Measurements from ENCODE around the gene NEURL1B.
A peak's percentile ranks its signal among the peaks of the same experiment; 100 is the strongest.
"Not testable (repeated sequence)": the region's sequence is repeated elsewhere in the genome, so short reads cannot be mapped to it uniquely, and the experiment has no call there.

NEURL1B gene

DNA sequence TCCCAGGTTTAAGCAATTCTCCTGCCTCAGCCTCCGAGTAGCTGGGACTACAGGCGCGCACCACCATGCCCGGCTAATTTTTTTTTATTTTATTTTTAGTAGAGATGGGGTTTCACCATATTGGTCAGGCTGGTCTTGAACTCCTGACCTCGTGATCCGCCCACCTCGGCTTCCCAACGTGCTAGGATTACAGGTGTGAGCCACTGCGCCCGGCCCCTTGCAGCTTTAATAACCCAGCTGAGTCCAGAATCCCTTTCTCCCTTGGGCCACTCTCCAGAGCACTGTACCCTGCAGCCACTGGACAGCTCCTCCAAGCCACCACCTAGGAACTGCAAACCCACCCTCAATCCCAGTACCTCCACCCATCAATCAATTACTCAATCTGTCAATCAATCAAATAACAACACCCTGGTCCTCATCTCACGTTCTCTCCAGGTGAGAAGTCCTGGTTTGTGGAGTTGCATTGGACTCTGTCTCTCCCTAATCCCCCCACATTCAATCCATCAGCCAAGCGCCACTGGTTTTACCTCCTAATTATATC, 70.3 kb downstream of the NEURL1B start:
- not testable (repeated sequence) for DNase-seq (ENCODE audit: extremely low spot score)
- TF ChIP-seq, protein P1, sequence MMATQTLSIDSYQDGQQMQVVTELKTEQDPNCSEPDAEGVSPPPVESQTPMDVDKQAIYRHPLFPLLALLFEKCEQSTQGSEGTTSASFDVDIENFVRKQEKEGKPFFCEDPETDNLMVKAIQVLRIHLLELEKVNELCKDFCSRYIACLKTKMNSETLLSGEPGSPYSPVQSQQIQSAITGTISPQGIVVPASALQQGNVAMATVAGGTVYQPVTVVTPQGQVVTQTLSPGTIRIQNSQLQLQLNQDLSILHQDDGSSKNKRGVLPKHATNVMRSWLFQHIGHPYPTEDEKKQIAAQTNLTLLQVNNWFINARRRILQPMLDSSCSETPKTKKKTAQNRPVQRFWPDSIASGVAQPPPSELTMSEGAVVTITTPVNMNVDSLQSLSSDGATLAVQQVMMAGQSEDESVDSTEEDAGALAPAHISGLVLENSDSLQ (IDR thresholded peaks at IDR 0.05) = peak; percentile 88
- POLR2A ChIA-PET = interaction anchor here (0.6 to 1.4 kb wide), 2 partner anchors 60 to 206 kb away, joined by 5 to 6 read pairs; partner anchors contain the start of gene DUSP1
- CTCF ChIA-PET = interaction anchor here (0.6 to 5.9 kb wide), 6 partner anchors 13 to 1312 kb away, joined by 3 to 61 read pairs (median 3); partner anchors contain the start of gene ERGIC1

DNA sequence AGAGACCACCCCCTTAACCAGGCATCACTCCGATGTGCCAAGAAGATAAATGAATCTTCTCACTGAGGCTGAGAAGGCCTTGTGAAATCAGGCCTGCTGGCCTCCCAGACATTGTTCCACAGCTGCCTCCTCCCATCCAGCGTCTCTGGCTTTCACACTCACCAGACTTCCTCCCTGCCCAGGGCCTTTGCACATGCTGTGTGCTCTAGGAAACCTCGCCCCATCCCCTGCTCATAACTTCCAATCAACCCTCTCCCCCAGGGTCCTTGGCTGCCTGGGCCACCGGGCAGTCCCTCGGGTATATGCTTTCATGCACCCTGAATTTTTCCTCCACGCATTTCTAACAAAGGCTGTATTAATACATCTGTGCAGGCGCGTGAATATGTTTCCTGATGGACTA, 71.5 kb downstream of the NEURL1B start:
- POLR2A ChIA-PET = no interaction called here
- CTCF ChIA-PET = interaction anchor here (0.7 to 5.9 kb wide), 5 partner anchors 21 to 220 kb away, joined by 3 to 61 read pairs (median 4); partner anchors contain the start of gene DUSP1
- TF ChIP-seq SUZ12 (IDR thresholded peaks at IDR 0.05) = no peak
- TF ChIP-seq L3MBTL2 (conservative IDR thresholded peaks at IDR 0.05) = no peak
- TF ChIP-seq, protein P1 (IDR thresholded peaks at IDR 0.05) = no peak
- no peak for TF ChIP-seq CTBP1 (IDR thresholded peaks at IDR 0.05; ENCODE audit: borderline replicate concordance)
- TF ChIP-seq TARDBP (IDR thresholded peaks at IDR 0.05) = no peak
- no peak for TF ChIP-seq HDGF (IDR thresholded peaks at IDR 0.05; ENCODE audit: borderline replicate concordance)
- TF ChIP-seq NFRKB (IDR thresholded peaks at IDR 0.05) = no peak
- no peak for TF ChIP-seq FOXM1 (IDR thresholded peaks at IDR 0.05; ENCODE audit: borderline replicate concordance)
- no peak for TF ChIP-seq FOXA1 (IDR thresholded peaks at IDR 0.05)
- no peak for TF ChIP-seq ELF4 (IDR thresholded peaks at IDR 0.05)
- no peak for TF ChIP-seq ZNF384 (IDR thresholded peaks at IDR 0.05)
- TF ChIP-seq BHLHE40 (IDR thresholded peaks at IDR 0.05; ENCODE audit: borderline replicate concordance) = no peak
- no peak for TF ChIP-seq LEF1 (IDR thresholded peaks at IDR 0.05; ENCODE audit: borderline replicate concordance)
- TF ChIP-seq FOXK2 (IDR thresholded peaks at IDR 0.05) = no peak
- TF ChIP-seq ARNT (IDR thresholded peaks at IDR 0.05) = no peak
- no peak for TF ChIP-seq SP1 (IDR thresholded peaks at IDR 0.05)
- DNase-seq (ENCODE audit: extremely low spot score) = no peak

DNA sequence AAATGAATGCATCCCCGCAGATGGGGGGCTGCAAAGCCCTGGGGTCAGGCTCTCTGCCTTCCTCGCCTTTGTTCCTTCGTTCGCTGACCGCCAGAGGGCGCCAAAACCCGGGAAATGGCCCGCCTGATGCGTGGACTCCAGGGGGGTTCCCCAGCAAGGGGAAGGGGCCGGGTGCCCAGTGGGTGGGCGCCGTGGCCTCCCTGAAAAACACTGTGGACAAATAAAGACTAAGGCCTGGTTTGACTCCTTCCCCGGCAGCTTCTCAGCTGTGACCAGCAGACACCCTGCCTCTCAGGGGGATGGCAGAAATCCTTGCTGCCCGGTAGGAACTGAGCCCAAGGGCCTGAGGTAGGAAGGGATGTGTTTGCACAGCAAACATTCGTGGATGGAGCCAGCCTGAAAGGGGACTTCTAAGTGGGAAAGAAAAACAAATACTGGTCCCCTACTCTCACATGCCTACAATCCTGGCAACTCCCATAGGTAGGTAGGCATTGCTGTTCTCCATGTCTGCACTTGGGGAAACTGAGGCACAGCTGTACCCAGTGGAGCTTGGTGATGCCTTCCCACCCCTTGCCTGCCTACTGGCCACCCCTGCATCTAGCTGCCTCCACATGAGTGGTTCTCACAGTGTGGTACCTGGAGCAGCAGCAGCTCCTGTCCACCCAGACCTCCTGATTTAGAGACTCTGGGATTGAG, 72.2 kb downstream of the NEURL1B start:
- POLR2A ChIA-PET = interaction anchor here (2.5 kb wide), 1 partner anchor 58 kb away, joined by 37 read pairs; the partner anchor contains the start of gene DUSP1
- peak; percentile 78 for DNase-seq (ENCODE audit: extremely low spot score)

DNA sequence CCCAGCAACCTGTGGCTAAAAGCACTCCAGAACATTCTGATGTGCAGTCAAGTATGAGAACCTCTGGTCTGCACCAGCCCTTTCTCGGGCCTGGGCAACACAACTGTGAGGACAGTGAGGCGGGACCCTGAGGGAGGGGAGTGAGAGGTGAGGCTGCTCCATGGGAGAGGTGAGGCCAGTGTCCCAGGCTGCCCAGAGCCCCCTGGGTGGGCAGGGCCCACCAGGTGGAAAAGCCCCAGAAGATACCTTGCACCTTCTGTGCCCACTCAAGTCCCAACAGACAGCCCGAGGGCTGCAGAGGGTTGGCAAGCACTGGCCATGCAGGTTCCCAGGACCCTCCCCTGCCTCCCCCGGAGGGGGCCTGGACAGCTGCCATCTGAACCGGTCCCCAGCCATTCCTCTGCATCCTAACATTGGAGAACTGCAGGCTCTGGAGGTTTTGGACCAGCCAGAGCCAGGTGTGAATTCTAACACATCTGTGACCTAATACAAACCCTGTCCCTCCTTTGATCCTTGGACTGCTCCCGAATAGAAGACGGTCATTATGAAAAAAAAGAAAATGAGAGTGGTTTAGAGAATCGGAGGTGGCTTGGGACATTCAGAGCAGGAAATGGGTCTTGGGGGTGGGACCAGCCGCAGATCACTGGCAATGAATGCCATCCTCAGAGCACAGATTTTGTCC, 72.9 kb downstream of the NEURL1B start:
- TF ChIP-seq FOXK2 (IDR thresholded peaks at IDR 0.05) (no peak), SUZ12 (IDR thresholded peaks at IDR 0.05) (no peak), SP1 (IDR thresholded peaks at IDR 0.05) (no peak), ELF4 (IDR thresholded peaks at IDR 0.05) (no peak)
- POLR2A ChIA-PET = interaction anchor here (0.9 to 2.5 kb wide), 5 partner anchors 57 to 260 kb away, joined by 3 to 37 read pairs (median 3); partner anchors contain the start of genes DUSP1 and RPL26L1

More for the DNA sequence above, 72.2 kb downstream of the NEURL1B start:
- TF ChIP-seq FOXK2 (IDR thresholded peaks at IDR 0.05) = no peak
- CTCF ChIA-PET = interaction anchor here (0.6 to 5.9 kb wide), 8 partner anchors 20 to 246 kb away, joined by 3 to 61 read pairs (median 7); partner anchors contain the start of genes DUSP1 and RPL26L1

DNA sequence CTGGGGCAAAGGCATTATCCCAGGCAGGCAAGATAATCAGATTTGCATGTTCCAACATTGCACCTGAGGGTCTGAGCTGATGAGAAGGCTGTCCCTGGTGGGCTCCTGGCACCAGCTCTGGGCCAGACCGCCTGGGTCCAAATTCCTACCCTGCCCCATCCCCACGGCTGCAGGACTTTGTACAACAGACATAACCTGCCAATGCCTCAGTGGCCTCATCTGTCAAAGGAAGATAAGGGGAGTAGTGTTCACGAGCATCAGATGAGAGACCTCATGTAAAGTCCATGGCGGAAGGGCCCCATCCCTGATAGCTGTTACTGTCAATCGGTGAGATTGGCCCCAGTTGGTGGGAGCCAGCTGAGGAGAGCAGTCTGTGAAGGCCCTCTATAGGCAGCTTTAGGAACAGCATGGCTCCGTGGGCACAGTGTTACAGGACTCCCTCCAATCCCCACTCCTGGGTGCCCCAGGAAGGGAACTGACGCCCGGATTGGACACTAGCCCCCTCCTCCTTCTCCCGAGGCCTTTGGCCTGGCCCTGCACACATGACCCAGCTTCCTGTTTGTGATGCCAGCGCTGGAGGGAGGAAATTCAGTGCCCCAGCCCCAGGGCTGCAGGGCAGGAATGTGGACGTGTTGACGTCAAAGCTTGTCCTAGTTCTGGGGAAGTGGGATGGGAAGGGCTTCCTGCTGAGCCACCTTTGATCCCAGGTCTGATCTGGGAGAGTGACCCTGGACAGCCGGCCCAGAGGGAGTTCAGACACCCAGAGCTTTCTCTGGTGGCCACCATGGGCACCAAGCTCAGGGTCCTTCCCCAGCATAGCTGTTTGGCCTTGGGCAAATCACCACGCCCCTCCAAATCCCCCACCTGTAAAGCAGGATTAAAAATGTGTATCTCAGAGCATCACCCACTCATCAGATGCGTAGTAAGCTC, 73.7 kb downstream of the NEURL1B start:
- ChIA-PET POLR2A (interaction anchor here (0.8 to 2.5 kb wide), 6 partner anchors 56 to 259 kb away, joined by 3 to 37 read pairs (median 3); partner anchors contain the start of genes DUSP1 and RPL26L1), CTCF (interaction anchor here (0.5 to 5.9 kb wide), 46 partner anchors 8 to 529 kb away, joined by 3 to 61 read pairs (median 4); partner anchors contain the start of genes DUSP1 and RPL26L1)
- TF ChIP-seq NFRKB (IDR thresholded peaks at IDR 0.05) (no peak), SP1 (IDR thresholded peaks at IDR 0.05) (no peak), CTBP1 (IDR thresholded peaks at IDR 0.05; ENCODE audit: borderline replicate concordance) (no peak), FOXA1 (IDR thresholded peaks at IDR 0.05) (no peak), LEF1 (IDR thresholded peaks at IDR 0.05; ENCODE audit: borderline replicate concordance) (no peak), L3MBTL2 (conservative IDR thresholded peaks at IDR 0.05) (no peak), ZNF384 (IDR thresholded peaks at IDR 0.05) (no peak), FOXK2 (IDR thresholded peaks at IDR 0.05) (no peak), HDGF (IDR thresholded peaks at IDR 0.05; ENCODE audit: borderline replicate concordance) (no peak), BHLHE40 (IDR thresholded peaks at IDR 0.05; ENCODE audit: borderline replicate concordance) (no peak), ELF4 (IDR thresholded peaks at IDR 0.05) (no peak), FOXM1 (IDR thresholded peaks at IDR 0.05; ENCODE audit: borderline replicate concordance) (no peak), SUZ12 (IDR thresholded peaks at IDR 0.05) (no peak), ARNT (IDR thresholded peaks at IDR 0.05) (no peak), TARDBP (IDR thresholded peaks at IDR 0.05) (no peak)
- TF ChIP-seq, protein P1 (IDR thresholded peaks at IDR 0.05) = no peak
- DNase-seq (ENCODE audit: extremely low spot score) = peak; percentile 83

More for the DNA sequence above, 72.9 kb downstream of the NEURL1B start:
- DNase-seq (ENCODE audit: extremely low spot score) = no peak
- CTCF ChIA-PET = interaction anchor here (0.5 to 5.9 kb wide), 34 partner anchors 9 to 485 kb away, joined by 3 to 61 read pairs (median 5); partner anchors contain the start of genes DUSP1 and RPL26L1

Data from HEK293T (cell line).